Lower leg skin (tissue), 3 donors: ENCODE data around the gene CITED2.

Experiments used
- CTCF ChIP-seq, 3 donors: fragments of 450-650 bp; IDR thresholded peaks; one replicate each; pipeline ENCODE4 v1.5.1; 2016; ENCODE audit warnings: antibody characterized with exemption in 3 of 3, mild to moderate bottlenecking in 3 of 3, moderate library complexity in 2 of 3
- POLR2A ChIP-seq, 2 donors: fragments of 450-650 bp; IDR thresholded peaks; one replicate each; pipeline ENCODE4 v1.6.1; 2016 to 2017; ENCODE audit warnings: antibody characterized with exemption in 2 of 2, mild to moderate bottlenecking in 1 of 2, moderate library complexity in 1 of 2

GRCh38 chr6:139394027-139394649 is 19.7 kb upstream of the CITED2 start:
- TF ChIP-seq CTCF (IDR thresholded peaks at IDR 0.05): no peak
- TF ChIP-seq POLR2A (IDR thresholded peaks at IDR 0.05): no peak
